Keratinocyte (primary cell): ENCODE data around the gene CCDC8.

ENCODE experiments used
- EZH2 ChIP-seq: IDR thresholded peaks from one replicate; pipeline ENCODE4 v1.6.1; 2012; ENCODE audit warnings: inconsistent platforms, mild to moderate bottlenecking, low read length, moderate library complexity
- TF ChIP-seq, protein P1 (sequence below), 3 experiments: IDR thresholded peaks in 1 of 3; conservative IDR thresholded peaks in 1 of 3; optimal IDR thresholded peaks in 1 of 3; 2 replicates in 2 of 3; 3 replicates in 1 of 3; pipeline versions ENCODE3 to v1.5.1; 2011; ENCODE audit warnings: low read length in 3 of 3, mild to moderate bottlenecking in 3 of 3, moderate library complexity in 2 of 3, control low read depth in 1 of 3, inconsistent platforms in 1 of 3; ENCODE audit not compliant: insufficient read depth in 2 of 3; ENCODE audit errors: extremely low read depth in 1 of 3

GRCh38 chr19:46376241-46377153 is 36.9 kb downstream of the CCDC8 start:
- TF ChIP-seq, protein P1, sequence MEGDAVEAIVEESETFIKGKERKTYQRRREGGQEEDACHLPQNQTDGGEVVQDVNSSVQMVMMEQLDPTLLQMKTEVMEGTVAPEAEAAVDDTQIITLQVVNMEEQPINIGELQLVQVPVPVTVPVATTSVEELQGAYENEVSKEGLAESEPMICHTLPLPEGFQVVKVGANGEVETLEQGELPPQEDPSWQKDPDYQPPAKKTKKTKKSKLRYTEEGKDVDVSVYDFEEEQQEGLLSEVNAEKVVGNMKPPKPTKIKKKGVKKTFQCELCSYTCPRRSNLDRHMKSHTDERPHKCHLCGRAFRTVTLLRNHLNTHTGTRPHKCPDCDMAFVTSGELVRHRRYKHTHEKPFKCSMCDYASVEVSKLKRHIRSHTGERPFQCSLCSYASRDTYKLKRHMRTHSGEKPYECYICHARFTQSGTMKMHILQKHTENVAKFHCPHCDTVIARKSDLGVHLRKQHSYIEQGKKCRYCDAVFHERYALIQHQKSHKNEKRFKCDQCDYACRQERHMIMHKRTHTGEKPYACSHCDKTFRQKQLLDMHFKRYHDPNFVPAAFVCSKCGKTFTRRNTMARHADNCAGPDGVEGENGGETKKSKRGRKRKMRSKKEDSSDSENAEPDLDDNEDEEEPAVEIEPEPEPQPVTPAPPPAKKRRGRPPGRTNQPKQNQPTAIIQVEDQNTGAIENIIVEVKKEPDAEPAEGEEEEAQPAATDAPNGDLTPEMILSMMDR (optimal IDR thresholded peaks at IDR 0.05 in 1 of 3, IDR thresholded peaks at IDR 0.05 in 1 of 3, conservative IDR thresholded peaks at IDR 0.05 in 1 of 3; ENCODE audit: extremely low read depth in 1 of 3, insufficient read depth in 2 of 3, low read length in 3 of 3), result no peak
- no peak for TF ChIP-seq EZH2
